Measurements from ENCODE around the gene GINS1.

DNA sequence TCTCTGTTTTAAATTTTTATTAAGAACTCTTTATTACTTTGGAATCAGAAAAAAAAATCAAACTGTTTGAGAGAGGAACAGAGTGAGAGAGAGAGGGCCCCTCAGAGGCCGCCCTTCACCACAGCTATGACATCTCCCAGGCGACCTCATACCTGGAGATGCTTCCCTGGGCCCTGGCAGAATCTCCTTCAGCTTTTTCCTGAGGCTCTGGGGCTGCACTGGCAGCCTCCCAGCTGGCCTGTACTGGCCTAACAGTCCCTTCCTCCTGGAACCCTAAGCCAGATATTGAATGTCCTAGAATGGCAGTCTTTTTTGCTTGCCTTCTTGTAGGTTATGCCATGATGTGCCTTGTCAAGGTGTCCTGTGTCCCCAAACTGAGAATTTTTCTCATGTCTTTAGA lies 30.6 kb upstream of the GINS1 start:
- TF ChIP-seq, protein P1, sequence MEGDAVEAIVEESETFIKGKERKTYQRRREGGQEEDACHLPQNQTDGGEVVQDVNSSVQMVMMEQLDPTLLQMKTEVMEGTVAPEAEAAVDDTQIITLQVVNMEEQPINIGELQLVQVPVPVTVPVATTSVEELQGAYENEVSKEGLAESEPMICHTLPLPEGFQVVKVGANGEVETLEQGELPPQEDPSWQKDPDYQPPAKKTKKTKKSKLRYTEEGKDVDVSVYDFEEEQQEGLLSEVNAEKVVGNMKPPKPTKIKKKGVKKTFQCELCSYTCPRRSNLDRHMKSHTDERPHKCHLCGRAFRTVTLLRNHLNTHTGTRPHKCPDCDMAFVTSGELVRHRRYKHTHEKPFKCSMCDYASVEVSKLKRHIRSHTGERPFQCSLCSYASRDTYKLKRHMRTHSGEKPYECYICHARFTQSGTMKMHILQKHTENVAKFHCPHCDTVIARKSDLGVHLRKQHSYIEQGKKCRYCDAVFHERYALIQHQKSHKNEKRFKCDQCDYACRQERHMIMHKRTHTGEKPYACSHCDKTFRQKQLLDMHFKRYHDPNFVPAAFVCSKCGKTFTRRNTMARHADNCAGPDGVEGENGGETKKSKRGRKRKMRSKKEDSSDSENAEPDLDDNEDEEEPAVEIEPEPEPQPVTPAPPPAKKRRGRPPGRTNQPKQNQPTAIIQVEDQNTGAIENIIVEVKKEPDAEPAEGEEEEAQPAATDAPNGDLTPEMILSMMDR (IDR thresholded peaks at IDR 0.05; ENCODE audit: insufficient read depth, low read depth, low read length): no peak
- TF ChIP-seq EZH2 (IDR thresholded peaks at IDR 0.05; ENCODE audit: insufficient read depth, low read length): no peak
